ENCODE measurements around the gene FCN1.

- TF ChIP-seq GATA2 (CRISPR knock-in tag; IDR thresholded peaks at IDR 0.05) (no peak), ARNT (IDR thresholded peaks at IDR 0.05) (no peak), NR1H2 (CRISPR knock-in tag; IDR thresholded peaks at IDR 0.05) (no peak), SRSF9 (IDR thresholded peaks at IDR 0.05; ENCODE audit: borderline replicate concordance, low read depth, low read length) (no peak), CHD2 (IDR thresholded peaks at IDR 0.05; ENCODE audit: low read depth, low read length) (no peak), SP2 (IDR thresholded peaks at IDR 0.05; ENCODE audit: extremely low read depth, low read depth, low read length, poor library complexity, severe bottlenecking) (no peak)
Measured at GRCh38 chr9:134932171-134932570, 14.5 kb upstream of the FCN1 start.
